ENCODE measurements around the gene PTPRN2. TPM values are rescaled to one million over a fixed set of nuclear protein-coding genes. Genes with fewer than 3 reads are reported as not detected.
"Not testable (repeated sequence)": the region's sequence is repeated elsewhere in the genome, so short reads cannot be mapped to it uniquely, and the experiment has no call there.

PTPRN2 gene
- total and polyA plus RNA-seq, 3 experiments from 2014 or later, result 0.33 to 1.2 (median 0.42) TPM

GRCh38 chr7:158332516-158332915 lies 255.1 kb downstream of the PTPRN2 start:
- H3K4me3 Mint-ChIP-seq; CTCF ChIA-PET; POLR2A ChIA-PET; H3K4me3 ChIP-seq (ENCODE audit: low read length); H3K4me1 ChIP-seq (ENCODE audit: insufficient read depth, low read length); DNase-seq; H3K9me3 ChIP-seq (ENCODE audit: low read length); H3K27me3 ChIP-seq (ENCODE audit: insufficient read depth, low read length, poor library complexity, severe bottlenecking); H3K4me1 Mint-ChIP-seq; H3K27me3 Mint-ChIP-seq; H3K27ac ChIP-seq (ENCODE audit: low read depth, low read length); H3K36me3 Mint-ChIP-seq; H3K36me3 ChIP-seq (ENCODE audit: insufficient read depth, low read length): not testable (repeated sequence)
- Mint-ChIP-seq H3K9me3 (peaks cover 0 to 23% (median 15%) of the 10 kb centered on the region in 5 donors), H3K27ac (peak overlapping the region in 5 of 8 donors; percentile 3 to 90 (median 22))

- H3K27ac ChIP-seq (ENCODE audit: low read depth, low read length); H3K36me3 ChIP-seq (ENCODE audit: insufficient read depth, low read length); CTCF ChIA-PET; H3K4me1 Mint-ChIP-seq; DNase-seq; H3K27me3 Mint-ChIP-seq; H3K27me3 ChIP-seq (ENCODE audit: insufficient read depth, low read length, poor library complexity, severe bottlenecking); H3K9me3 ChIP-seq (ENCODE audit: low read length); H3K4me3 ChIP-seq (ENCODE audit: low read length); H3K36me3 Mint-ChIP-seq; H3K4me3 Mint-ChIP-seq; POLR2A ChIA-PET; H3K4me1 ChIP-seq (ENCODE audit: insufficient read depth, low read length): not testable (repeated sequence)
- H3K9me3 Mint-ChIP-seq, result peaks cover 0 to 27% (median 14%) of the 10 kb centered on the region in 5 donors
- H3K27ac Mint-ChIP-seq, result peak overlapping the region in 6 of 8 donors; percentile 9 to 90 (median 19)
Observed at GRCh38 chr7:158331826-158332450, 255.7 kb downstream of the PTPRN2 start.

GRCh38 chr7:158329686-158330085 lies 257.9 kb downstream of the PTPRN2 start:
- Mint-ChIP-seq H3K27ac (no peak overlapping the region), H3K9me3 (peaks cover 0 to 29% (median 11%) of the 10 kb centered on the region in 5 donors), H3K27me3 (no peaks in the 10 kb centered on the region), H3K36me3 (peaks cover 0 to 9% (median 0%) of the 10 kb centered on the region in 3 donors), H3K4me3 (no peak overlapping the region), H3K4me1 (no peaks in the 10 kb centered on the region)
- H3K4me3 ChIP-seq (ENCODE audit: low read length), result no peak overlapping the region
- no peaks in the 10 kb centered on the region for H3K9me3 ChIP-seq (ENCODE audit: low read length)
- ChIA-PET POLR2A (no interaction called here), CTCF (no interaction called here)
- no peaks in the 10 kb centered on the region for H3K27me3 ChIP-seq (ENCODE audit: insufficient read depth, low read length, poor library complexity, severe bottlenecking)
- no peaks in the 10 kb centered on the region for H3K36me3 ChIP-seq (ENCODE audit: insufficient read depth, low read length)
- no peaks in the 10 kb centered on the region for H3K4me1 ChIP-seq (ENCODE audit: insufficient read depth, low read length)
- no peak for DNase-seq
- H3K27ac ChIP-seq (ENCODE audit: low read depth, low read length), result no peak overlapping the region

- H3K36me3 Mint-ChIP-seq, result peaks cover 0 to 9% (median 0%) of the 10 kb centered on the region in 3 donors
- H3K4me3 Mint-ChIP-seq, result no peak overlapping the region
- ChIA-PET POLR2A (no interaction called here), CTCF (no interaction called here)
- H3K4me1 ChIP-seq (ENCODE audit: insufficient read depth, low read length), result no peaks in the 10 kb centered on the region
- H3K27me3 Mint-ChIP-seq, result no peaks in the 10 kb centered on the region
- H3K27ac Mint-ChIP-seq, result no peak overlapping the region
- H3K4me3 ChIP-seq (ENCODE audit: low read length), result no peak overlapping the region
- no peaks in the 10 kb centered on the region for H3K4me1 Mint-ChIP-seq
- H3K9me3 Mint-ChIP-seq, result peaks cover 0 to 29% (median 11%) of the 10 kb centered on the region in 5 donors
- no peaks in the 10 kb centered on the region for H3K27me3 ChIP-seq (ENCODE audit: insufficient read depth, low read length, poor library complexity, severe bottlenecking)
- DNase-seq, result no peak
- H3K27ac ChIP-seq (ENCODE audit: low read depth, low read length), result no peak overlapping the region
- no peaks in the 10 kb centered on the region for H3K9me3 ChIP-seq (ENCODE audit: low read length)
- H3K36me3 ChIP-seq (ENCODE audit: insufficient read depth, low read length), result no peaks in the 10 kb centered on the region
Observed at GRCh38 chr7:158329014-158329610, 258.5 kb downstream of the PTPRN2 start.

- CTCF ChIA-PET, result no interaction called here
- Histone ChIP-seq H3K27ac (ENCODE audit: low read depth, low read length) (no peak overlapping the region), H3K36me3 (ENCODE audit: insufficient read depth, low read length) (no peaks in the 10 kb centered on the region), H3K4me1 (ENCODE audit: insufficient read depth, low read length) (no peaks in the 10 kb centered on the region), H3K4me3 (ENCODE audit: low read length) (no peak overlapping the region), H3K9me3 (ENCODE audit: low read length) (no peaks in the 10 kb centered on the region), H3K27me3 (ENCODE audit: insufficient read depth, low read length, poor library complexity, severe bottlenecking) (no peaks in the 10 kb centered on the region)
- H3K9me3 Mint-ChIP-seq, result peaks cover 0 to 27% (median 11%) of the 10 kb centered on the region in 5 donors
- peaks cover 0 to 3% of the 10 kb centered on the region in 2 donors for H3K27me3 Mint-ChIP-seq
- DNase-seq, result no peak
- no peak overlapping the region for H3K27ac Mint-ChIP-seq
- H3K4me1 Mint-ChIP-seq, result no peaks in the 10 kb centered on the region
- peaks cover 0 to 8% (median 0%) of the 10 kb centered on the region in 3 donors for H3K36me3 Mint-ChIP-seq
- POLR2A ChIA-PET, result no interaction called here
- no peak overlapping the region for H3K4me3 Mint-ChIP-seq
Observed at GRCh38 chr7:158328376-158329013, 259.1 kb downstream of the PTPRN2 start.

GRCh38 chr7:158327571-158328180 lies 259.9 kb downstream of the PTPRN2 start:
- peaks cover 0 to 5% (median 0%) of the 10 kb centered on the region in 3 donors for H3K36me3 Mint-ChIP-seq
- no peak overlapping the region for H3K4me3 Mint-ChIP-seq
- H3K27me3 Mint-ChIP-seq, result peaks cover 0 to 5% of the 10 kb centered on the region in 2 donors
- CTCF ChIA-PET, result no interaction called here
- H3K27ac ChIP-seq (ENCODE audit: low read depth, low read length), result no peak overlapping the region
- H3K27me3 ChIP-seq (ENCODE audit: insufficient read depth, low read length, poor library complexity, severe bottlenecking), result no peaks in the 10 kb centered on the region
- H3K4me1 ChIP-seq (ENCODE audit: insufficient read depth, low read length), result no peaks in the 10 kb centered on the region
- no peak for DNase-seq
- no peaks in the 10 kb centered on the region for H3K36me3 ChIP-seq (ENCODE audit: insufficient read depth, low read length)
- H3K9me3 ChIP-seq (ENCODE audit: low read length), result no peaks in the 10 kb centered on the region
- H3K4me1 Mint-ChIP-seq, result no peaks in the 10 kb centered on the region
- H3K27ac Mint-ChIP-seq, result no peak overlapping the region
- POLR2A ChIA-PET, result no interaction called here
- H3K9me3 Mint-ChIP-seq, result peaks cover 0 to 22% (median 11%) of the 10 kb centered on the region in 5 donors
- H3K4me3 ChIP-seq (ENCODE audit: low read length), result no peak overlapping the region

- ChIA-PET POLR2A (no interaction called here), CTCF (no interaction called here)
- H3K27me3 ChIP-seq (ENCODE audit: insufficient read depth, low read length, poor library complexity, severe bottlenecking), result no peaks in the 10 kb centered on the region
- H3K4me1 ChIP-seq (ENCODE audit: insufficient read depth, low read length), result no peaks in the 10 kb centered on the region
- Mint-ChIP-seq H3K4me1 (no peaks in the 10 kb centered on the region), H3K27me3 (peaks cover 0 to 5% of the 10 kb centered on the region in 2 donors), H3K9me3 (peaks cover 0 to 16% (median 6%) of the 10 kb centered on the region in 5 donors), H3K4me3 (no peak overlapping the region), H3K27ac (no peak overlapping the region), H3K36me3 (peaks cover 0 to under 1% (median 0%) of the 10 kb centered on the region in 3 donors)
- H3K9me3 ChIP-seq (ENCODE audit: low read length), result no peaks in the 10 kb centered on the region
- no peak overlapping the region for H3K4me3 ChIP-seq (ENCODE audit: low read length)
- no peak for DNase-seq
- H3K36me3 ChIP-seq (ENCODE audit: insufficient read depth, low read length), result no peaks in the 10 kb centered on the region
- no peak overlapping the region for H3K27ac ChIP-seq (ENCODE audit: low read depth, low read length)
Observed at GRCh38 chr7:158327012-158327411, 260.6 kb downstream of the PTPRN2 start.

Data from CD8-positive, alpha-beta memory T cell (primary cell).